ENCODE data around the gene ORM1. TPM values are rescaled to one million over a fixed set of nuclear protein-coding genes. Genes with fewer than 3 reads are reported as not detected.
"Not testable (repeated sequence)": the region's sequence is repeated elsewhere in the genome, so short reads cannot be mapped to it uniquely, and the experiment has no call there.

ORM1 gene
- polyA plus RNA-seq, 4 donors = 0.15 to 6.9 (median 1.3) TPM; not detected in 1

GRCh38 chr9:114330636-114331035 is 7.7 kb downstream of the ORM1 start:
- Histone ChIP-seq H3K27ac (ENCODE audit: low read depth in 1 of 3, low read length in 2 of 3) (no peak overlapping the region), H3K4me1 (ENCODE audit: control insufficient read depth in 3 of 3, insufficient read depth in 2 of 3, low read depth in 1 of 3, low read length in 2 of 3) (peaks cover 0 to 4% (median 0%) of the 10 kb centered on the region in 3 donors), H3K27me3 (ENCODE audit: control insufficient read depth in 3 of 3, insufficient read depth in 3 of 3, low read length in 3 of 3) (no peaks in the 10 kb centered on the region), H3K36me3 (ENCODE audit: control insufficient read depth in 3 of 3, insufficient read depth in 2 of 3, low read depth in 1 of 3, low read length in 3 of 3) (peaks cover 0 to 8% (median 0%) of the 10 kb centered on the region in 3 donors), H3K4me3 (ENCODE audit: low read depth in 1 of 3, low read length in 3 of 3) (no peak overlapping the region), H3K9me3 (ENCODE audit: control insufficient read depth in 2 of 2, insufficient read depth in 1 of 2, low read depth in 1 of 2, low read length in 1 of 2) (peaks cover 0 to 7% of the 10 kb centered on the region in 2 donors)
- FAIRE-seq = no peak
- no peak for DNase-seq
- WGBS, 3 donors = 61 to 77% (median 64%) methylated on average over 10 of the region's 10 CpGs

GRCh38 chr9:114331229-114332195 is 8.6 kb downstream of the ORM1 start:
- DNase-seq; H3K27me3 ChIP-seq (ENCODE audit: control insufficient read depth in 3 of 3, insufficient read depth in 3 of 3, low read length in 3 of 3); H3K27ac ChIP-seq (ENCODE audit: low read depth in 1 of 3, low read length in 2 of 3); FAIRE-seq; H3K4me3 ChIP-seq (ENCODE audit: low read depth in 1 of 3, low read length in 3 of 3); H3K9me3 ChIP-seq (ENCODE audit: control insufficient read depth in 2 of 2, insufficient read depth in 1 of 2, low read depth in 1 of 2, low read length in 1 of 2); H3K4me1 ChIP-seq (ENCODE audit: control insufficient read depth in 3 of 3, insufficient read depth in 2 of 3, low read depth in 1 of 3, low read length in 2 of 3): not testable (repeated sequence)
- WGBS, 3 donors = 60 to 72% (median 61%) methylated on average over 15 of the region's 19 CpGs
- H3K36me3 ChIP-seq (ENCODE audit: control insufficient read depth in 3 of 3, insufficient read depth in 2 of 3, low read depth in 1 of 3, low read length in 3 of 3) = peaks cover 0 to 15% (median 0%) of the 10 kb centered on the region in 3 donors

GRCh38 chr9:114332474-114333040 is 9.7 kb downstream of the ORM1 start:
- H3K27ac ChIP-seq (ENCODE audit: low read depth in 1 of 3, low read length in 2 of 3); FAIRE-seq; H3K9me3 ChIP-seq (ENCODE audit: control insufficient read depth in 2 of 2, insufficient read depth in 1 of 2, low read depth in 1 of 2, low read length in 1 of 2); H3K4me3 ChIP-seq (ENCODE audit: low read depth in 1 of 3, low read length in 3 of 3); H3K4me1 ChIP-seq (ENCODE audit: control insufficient read depth in 3 of 3, insufficient read depth in 2 of 3, low read depth in 1 of 3, low read length in 2 of 3); H3K27me3 ChIP-seq (ENCODE audit: control insufficient read depth in 3 of 3, insufficient read depth in 3 of 3, low read length in 3 of 3); DNase-seq: not testable (repeated sequence)
- 61 to 80% (median 72%) methylated on average over 3 to 4 of the region's 4 CpGs for WGBS, 3 donors
- peaks cover 0 to 24% (median 6%) of the 10 kb centered on the region in 3 donors for H3K36me3 ChIP-seq (ENCODE audit: control insufficient read depth in 3 of 3, insufficient read depth in 2 of 3, low read depth in 1 of 3, low read length in 3 of 3)

GRCh38 chr9:114333718-114334117 is 10.8 kb downstream of the ORM1 start:
- not testable (repeated sequence) for H3K4me1 ChIP-seq (ENCODE audit: control insufficient read depth in 3 of 3, insufficient read depth in 2 of 3, low read depth in 1 of 3, low read length in 2 of 3); H3K9me3 ChIP-seq (ENCODE audit: control insufficient read depth in 2 of 2, insufficient read depth in 1 of 2, low read depth in 1 of 2, low read length in 1 of 2); DNase-seq; FAIRE-seq; H3K4me3 ChIP-seq (ENCODE audit: low read depth in 1 of 3, low read length in 3 of 3); H3K27me3 ChIP-seq (ENCODE audit: control insufficient read depth in 3 of 3, insufficient read depth in 3 of 3, low read length in 3 of 3); H3K27ac ChIP-seq (ENCODE audit: low read depth in 1 of 3, low read length in 2 of 3)
- H3K36me3 ChIP-seq (ENCODE audit: control insufficient read depth in 3 of 3, insufficient read depth in 2 of 3, low read depth in 1 of 3, low read length in 3 of 3) = peaks cover 0 to 32% (median 6%) of the 10 kb centered on the region in 3 donors
- WGBS, 3 donors = 78 to 94% (median 79%) methylated on average over 2 to 3 of the region's 4 CpGs

GRCh38 chr9:114334490-114334889 is 11.6 kb downstream of the ORM1 start:
- Histone ChIP-seq H3K9me3 (ENCODE audit: control insufficient read depth in 2 of 2, insufficient read depth in 1 of 2, low read depth in 1 of 2, low read length in 1 of 2) (no peaks in the 10 kb centered on the region), H3K4me1 (ENCODE audit: control insufficient read depth in 3 of 3, insufficient read depth in 2 of 3, low read depth in 1 of 3, low read length in 2 of 3) (no peaks in the 10 kb centered on the region), H3K4me3 (ENCODE audit: low read depth in 1 of 3, low read length in 3 of 3) (no peak overlapping the region), H3K27ac (ENCODE audit: low read depth in 1 of 3, low read length in 2 of 3) (no peak overlapping the region), H3K36me3 (ENCODE audit: control insufficient read depth in 3 of 3, insufficient read depth in 2 of 3, low read depth in 1 of 3, low read length in 3 of 3) (peaks cover 0 to 38% (median 6%) of the 10 kb centered on the region in 3 donors), H3K27me3 (ENCODE audit: control insufficient read depth in 3 of 3, insufficient read depth in 3 of 3, low read length in 3 of 3) (no peaks in the 10 kb centered on the region)
- FAIRE-seq = no peak
- DNase-seq = no peak
- WGBS, 3 donors = 92 to 95% (median 94%) methylated on average over 8 of the region's 9 CpGs

GRCh38 chr9:114335745-114336144 is 12.8 kb downstream of the ORM1 start:
- 68 to 71% (median 71%) methylated on average over 2 of the region's 2 CpGs for WGBS, 3 donors
- H3K27me3 ChIP-seq (ENCODE audit: control insufficient read depth in 3 of 3, insufficient read depth in 3 of 3, low read length in 3 of 3) = no peaks in the 10 kb centered on the region
- DNase-seq (no peak), FAIRE-seq (no peak)
- H3K4me1 ChIP-seq (ENCODE audit: control insufficient read depth in 3 of 3, insufficient read depth in 2 of 3, low read depth in 1 of 3, low read length in 2 of 3) = no peaks in the 10 kb centered on the region
- H3K27ac ChIP-seq (ENCODE audit: low read depth in 1 of 3, low read length in 2 of 3) = no peak overlapping the region
- no peak overlapping the region for H3K4me3 ChIP-seq (ENCODE audit: low read depth in 1 of 3, low read length in 3 of 3)
- H3K9me3 ChIP-seq (ENCODE audit: control insufficient read depth in 2 of 2, insufficient read depth in 1 of 2, low read depth in 1 of 2, low read length in 1 of 2) = no peaks in the 10 kb centered on the region
- peaks cover 0 to 50% (median 6%) of the 10 kb centered on the region in 3 donors for H3K36me3 ChIP-seq (ENCODE audit: control insufficient read depth in 3 of 3, insufficient read depth in 2 of 3, low read depth in 1 of 3, low read length in 3 of 3)

- H3K27me3 ChIP-seq (ENCODE audit: control insufficient read depth in 3 of 3, insufficient read depth in 3 of 3, low read length in 3 of 3) = no peaks in the 10 kb centered on the region
- WGBS, 3 donors = 76 to 85% (median 84%) methylated on average over 10 of the region's 10 CpGs
- FAIRE-seq (no peak), DNase-seq (no peak)
- peaks cover 0 to 52% (median 6%) of the 10 kb centered on the region in 3 donors for H3K36me3 ChIP-seq (ENCODE audit: control insufficient read depth in 3 of 3, insufficient read depth in 2 of 3, low read depth in 1 of 3, low read length in 3 of 3)
- no peak overlapping the region for H3K27ac ChIP-seq (ENCODE audit: low read depth in 1 of 3, low read length in 2 of 3)
- H3K9me3 ChIP-seq (ENCODE audit: control insufficient read depth in 2 of 2, insufficient read depth in 1 of 2, low read depth in 1 of 2, low read length in 1 of 2) = no peaks in the 10 kb centered on the region
- no peak overlapping the region for H3K4me3 ChIP-seq (ENCODE audit: low read depth in 1 of 3, low read length in 3 of 3)
- H3K4me1 ChIP-seq (ENCODE audit: control insufficient read depth in 3 of 3, insufficient read depth in 2 of 3, low read depth in 1 of 3, low read length in 2 of 3) = no peaks in the 10 kb centered on the region
These were observed 13.3 kb downstream of the ORM1 start for GRCh38 chr9:114336157-114336556.

- WGBS, 3 donors = 91 to 94% (median 94%) methylated on average over 23 of the region's 23 CpGs
- DNase-seq (no peak), FAIRE-seq (no peak)
- Histone ChIP-seq H3K27ac (ENCODE audit: low read depth in 1 of 3, low read length in 2 of 3) (no peak overlapping the region), H3K4me1 (ENCODE audit: control insufficient read depth in 3 of 3, insufficient read depth in 2 of 3, low read depth in 1 of 3, low read length in 2 of 3) (no peaks in the 10 kb centered on the region), H3K36me3 (ENCODE audit: control insufficient read depth in 3 of 3, insufficient read depth in 2 of 3, low read depth in 1 of 3, low read length in 3 of 3) (peaks cover 0 to 59% (median 6%) of the 10 kb centered on the region in 3 donors), H3K9me3 (ENCODE audit: control insufficient read depth in 2 of 2, insufficient read depth in 1 of 2, low read depth in 1 of 2, low read length in 1 of 2) (no peaks in the 10 kb centered on the region), H3K4me3 (ENCODE audit: low read depth in 1 of 3, low read length in 3 of 3) (no peak overlapping the region), H3K27me3 (ENCODE audit: control insufficient read depth in 3 of 3, insufficient read depth in 3 of 3, low read length in 3 of 3) (no peaks in the 10 kb centered on the region)
These were observed 13.9 kb downstream of the ORM1 start for GRCh38 chr9:114336699-114337395.

Data from small intestine (tissue), 7 donors.